Uterus (tissue), 4 donors: ENCODE measurements around the gene RELL2. TPM values are rescaled to one million over a fixed set of nuclear protein-coding genes. Genes with fewer than 3 reads are reported as not detected.

Experiments used
- DNase-seq, 2 donors: peaks; one replicate each; pipeline ENCODE4 v3.0.0-alpha.2; 2019 to 2020
- H3K27ac ChIP-seq, 2 donors: fragments of 200-600 bp; sonication (generic); 1 replicate in 1 of 2; 2 replicates in 1 of 2; pipeline ENCODE4 v1.5.1; 2016 to 2018
- H3K27me3 ChIP-seq, 2 donors: fragments of 200-600 bp; sonication (generic); one replicate each; pipeline ENCODE4 v1.5.1; 2018 to 2019; ENCODE audit warnings: control low read depth in 1 of 2
- H3K36me3 ChIP-seq, 2 donors: fragments of 200-600 bp; sonication (generic); one replicate each; pipeline ENCODE4 v1.5.1; 2019; ENCODE audit warnings: control low read depth in 1 of 2
- H3K4me1 ChIP-seq, 2 donors: fragments of 200-600 bp; sonication (generic); one replicate each; pipeline ENCODE4 v1.5.1; 2018 to 2019; ENCODE audit warnings: control low read depth in 1 of 2
- H3K4me3 ChIP-seq, 2 donors: fragments of 200-600 bp; sonication (generic); 1 replicate in 1 of 2; 2 replicates in 1 of 2; pipeline ENCODE4 v1.5.1; 2018 to 2019; ENCODE audit warnings: mild to moderate bottlenecking in 1 of 2
- H3K9me3 ChIP-seq, 2 donors: fragments of 200-600 bp; sonication (generic); one replicate each; pipeline ENCODE4 v1.5.1; 2019; ENCODE audit warnings: control low read depth in 1 of 2
- POLR2A ChIP-seq, 2 donors: fragments of 450-650 bp; IDR thresholded peaks; one replicate each; pipeline ENCODE4 v1.6.1; 2016; ENCODE audit warnings: antibody characterized with exemption in 2 of 2, mild to moderate bottlenecking in 1 of 2, moderate library complexity in 1 of 2
- intact Hi-C: fragments of 100-400 bp; cut with DNase I; formaldehyde crosslinking; loops from one replicate; pipeline ENCODE4 v1.15.1; 2023; ENCODE audit warnings: low total_unique reads
- total RNA-seq, 4 donors: library from RNA; depleted of rRNA in 3 of 4; stranded (reverse); fragments of >200 nt in 3 of 4; gene quantifications; one replicate each; pipeline versions ENCODE4 v1.1.0 to v1.2.4, GENCODE V29; 2014 to 2023
- TF ChIP-seq, protein P1 (sequence below), 4 experiments: fragments of 200-600 bp in 2 of 4; fragments of 450-650 bp in 2 of 4; sonication (generic) in 2 of 4; IDR thresholded peaks; one replicate each; pipeline ENCODE4 v1.5.1; 2016 to 2019; ENCODE audit warnings: antibody characterized with exemption in 4 of 4, mild to moderate bottlenecking in 2 of 4, moderate library complexity in 1 of 4
- donor health status: DM: yes; HTN: yes; CAD: no.

RELL2 gene, protein sequence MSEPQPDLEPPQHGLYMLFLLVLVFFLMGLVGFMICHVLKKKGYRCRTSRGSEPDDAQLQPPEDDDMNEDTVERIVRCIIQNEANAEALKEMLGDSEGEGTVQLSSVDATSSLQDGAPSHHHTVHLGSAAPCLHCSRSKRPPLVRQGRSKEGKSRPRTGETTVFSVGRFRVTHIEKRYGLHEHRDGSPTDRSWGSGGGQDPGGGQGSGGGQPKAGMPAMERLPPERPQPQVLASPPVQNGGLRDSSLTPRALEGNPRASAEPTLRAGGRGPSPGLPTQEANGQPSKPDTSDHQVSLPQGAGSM
- total RNA-seq, result 1 to 10 TPM in 1 of 4 donors, under 1 TPM in 1, not detected in 2; 0.35 to 1.7 TPM

DNA sequence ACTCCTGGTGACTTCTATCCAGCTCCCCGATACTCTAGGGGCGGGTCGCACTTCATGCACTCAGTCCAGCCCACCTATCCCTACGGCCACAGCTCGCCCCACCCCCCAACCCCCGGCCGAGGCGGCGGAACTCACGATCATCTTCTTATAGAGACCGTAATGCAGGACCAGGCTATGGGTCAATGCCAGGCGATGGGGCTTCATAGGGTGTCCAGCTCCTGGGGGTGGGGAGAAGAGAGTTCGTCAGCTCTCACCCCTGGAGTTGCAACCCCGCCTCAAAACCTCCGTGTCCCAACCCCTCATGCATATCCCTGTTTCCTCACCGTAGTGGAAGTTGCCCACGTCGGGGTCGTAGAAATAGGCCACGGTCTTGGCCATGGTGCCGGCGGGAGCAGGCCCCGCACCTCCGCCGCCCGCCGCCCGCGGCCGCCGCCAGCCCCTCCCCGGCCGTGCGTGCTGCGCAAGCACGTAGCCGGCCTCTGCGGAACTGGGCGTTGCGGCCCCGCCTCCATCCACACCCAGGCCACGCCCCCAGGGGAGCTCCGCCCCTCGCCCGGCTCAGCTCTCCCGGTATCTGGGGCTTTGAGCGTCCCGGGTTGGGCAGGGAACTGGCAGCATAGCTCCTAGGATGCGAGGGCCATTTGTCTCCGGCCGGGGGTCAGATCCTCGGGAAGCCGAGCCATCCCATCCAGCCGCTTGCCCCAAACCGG is at the start of gene RELL2, which contains the start of gene HDAC3:
Gene RELL2 (plus strand): TSS at position 585 of the 710 bp plus-strand sequence. CDS start 1,229 bp downstream, outside the sequence.
Gene HDAC3 (minus strand): TSS at position 437 of the 710 bp plus-strand sequence. CDS start 59 bp downstream, at position 378.
- intact Hi-C loops, result no loop called here
- Histone ChIP-seq H3K4me1 (peaks cover 6 to 13% of the 10 kb centered on the region in 2 donors), H3K36me3 (no peaks in the 10 kb centered on the region), H3K9me3 (no peaks in the 10 kb centered on the region), H3K27me3 (no peaks in the 10 kb centered on the region), H3K4me3 (peak within 1 kb of the TSS; percentile 70 to 92), H3K27ac (peak within 1 kb of the TSS; percentile 44 to 58)
- peak; percentile 88 to 93 for TF ChIP-seq POLR2A (IDR thresholded peaks at IDR 0.05)
- TF ChIP-seq, protein P1, sequence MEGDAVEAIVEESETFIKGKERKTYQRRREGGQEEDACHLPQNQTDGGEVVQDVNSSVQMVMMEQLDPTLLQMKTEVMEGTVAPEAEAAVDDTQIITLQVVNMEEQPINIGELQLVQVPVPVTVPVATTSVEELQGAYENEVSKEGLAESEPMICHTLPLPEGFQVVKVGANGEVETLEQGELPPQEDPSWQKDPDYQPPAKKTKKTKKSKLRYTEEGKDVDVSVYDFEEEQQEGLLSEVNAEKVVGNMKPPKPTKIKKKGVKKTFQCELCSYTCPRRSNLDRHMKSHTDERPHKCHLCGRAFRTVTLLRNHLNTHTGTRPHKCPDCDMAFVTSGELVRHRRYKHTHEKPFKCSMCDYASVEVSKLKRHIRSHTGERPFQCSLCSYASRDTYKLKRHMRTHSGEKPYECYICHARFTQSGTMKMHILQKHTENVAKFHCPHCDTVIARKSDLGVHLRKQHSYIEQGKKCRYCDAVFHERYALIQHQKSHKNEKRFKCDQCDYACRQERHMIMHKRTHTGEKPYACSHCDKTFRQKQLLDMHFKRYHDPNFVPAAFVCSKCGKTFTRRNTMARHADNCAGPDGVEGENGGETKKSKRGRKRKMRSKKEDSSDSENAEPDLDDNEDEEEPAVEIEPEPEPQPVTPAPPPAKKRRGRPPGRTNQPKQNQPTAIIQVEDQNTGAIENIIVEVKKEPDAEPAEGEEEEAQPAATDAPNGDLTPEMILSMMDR (IDR thresholded peaks at IDR 0.05), result peak in 2 of 4 experiments; percentile 5 to 25
- DNase-seq, result peak; percentile 92 to 96

DNA sequence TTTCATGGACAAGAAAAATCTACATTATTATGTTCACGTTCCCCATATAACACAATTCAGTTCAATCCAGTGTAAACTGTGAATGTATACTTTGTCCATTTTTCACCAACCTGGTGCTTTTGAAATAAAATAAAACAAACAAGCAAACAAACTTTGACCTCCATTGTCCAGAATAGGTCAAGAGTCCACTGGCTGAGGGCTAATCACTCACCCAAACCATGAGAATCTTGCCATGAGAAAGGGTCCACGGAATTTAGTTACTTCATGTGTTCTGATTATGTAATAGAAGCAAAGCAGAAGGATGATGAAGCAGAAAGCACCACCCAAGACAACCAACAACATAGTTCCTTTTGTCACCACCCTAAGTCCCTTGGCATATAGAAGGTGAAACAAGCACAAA is 46.7 kb upstream of the RELL2 start:
- no peak overlapping the region for H3K4me3 ChIP-seq
- no peak overlapping the region for H3K27ac ChIP-seq
- DNase-seq, result no peak
- no peak for TF ChIP-seq POLR2A (IDR thresholded peaks at IDR 0.05)
- TF ChIP-seq, protein P1 (IDR thresholded peaks at IDR 0.05), result no peak
- no peaks in the 10 kb centered on the region for H3K27me3 ChIP-seq
- no peaks in the 10 kb centered on the region for H3K9me3 ChIP-seq
- H3K36me3 ChIP-seq, result no peaks in the 10 kb centered on the region
- intact Hi-C loops, result no loop called here
- no peaks in the 10 kb centered on the region for H3K4me1 ChIP-seq

DNA sequence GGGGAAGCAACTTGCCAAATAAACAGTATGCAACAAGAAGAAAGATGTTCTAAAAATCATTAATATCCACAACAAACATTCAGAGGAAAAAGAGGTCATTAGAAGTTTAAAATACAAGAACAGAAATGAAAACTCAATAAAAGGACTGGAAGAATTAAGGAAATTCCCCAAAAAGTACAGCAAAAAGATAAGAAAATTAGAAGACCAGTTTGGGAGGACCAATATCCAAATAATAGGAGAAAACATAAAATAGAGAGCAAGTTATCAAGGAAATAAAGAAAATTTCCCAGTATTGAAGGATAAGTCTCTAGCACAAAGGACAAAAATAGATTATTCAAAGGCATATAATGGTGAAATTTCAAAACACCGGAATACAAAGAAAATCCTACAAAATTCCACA is 39.9 kb upstream of the RELL2 start:
- no peak for DNase-seq
- Histone ChIP-seq H3K4me3 (no peak overlapping the region), H3K27me3 (no peaks in the 10 kb centered on the region), H3K9me3 (no peaks in the 10 kb centered on the region), H3K4me1 (no peaks in the 10 kb centered on the region), H3K27ac (no peak overlapping the region), H3K36me3 (no peaks in the 10 kb centered on the region)
- intact Hi-C loops, result no loop called here
- TF ChIP-seq, protein P1 (IDR thresholded peaks at IDR 0.05), result no peak
- no peak for TF ChIP-seq POLR2A (IDR thresholded peaks at IDR 0.05)

DNA sequence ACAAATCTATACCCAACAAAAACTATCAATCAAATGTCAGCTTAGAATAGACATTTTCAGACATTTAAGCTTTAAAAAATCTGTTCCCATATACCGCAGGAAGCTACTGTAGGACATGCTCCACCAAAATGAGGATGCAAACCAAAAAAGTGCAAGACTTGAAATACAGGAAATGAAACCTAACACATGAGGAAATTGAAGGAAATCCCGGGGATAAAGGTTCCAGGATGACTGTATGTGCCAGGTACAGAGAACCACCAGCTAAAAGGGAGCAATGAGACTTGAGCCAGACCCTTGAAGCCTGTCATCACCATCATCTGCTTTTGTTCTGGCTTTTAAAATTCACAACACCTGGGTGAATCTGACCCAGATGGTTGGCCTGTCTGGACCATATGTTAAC is 39.4 kb upstream of the RELL2 start:
- TF ChIP-seq POLR2A (IDR thresholded peaks at IDR 0.05), result no peak
- TF ChIP-seq, protein P1 (IDR thresholded peaks at IDR 0.05), result no peak
- intact Hi-C loops, result no loop called here
- no peak for DNase-seq

DNA sequence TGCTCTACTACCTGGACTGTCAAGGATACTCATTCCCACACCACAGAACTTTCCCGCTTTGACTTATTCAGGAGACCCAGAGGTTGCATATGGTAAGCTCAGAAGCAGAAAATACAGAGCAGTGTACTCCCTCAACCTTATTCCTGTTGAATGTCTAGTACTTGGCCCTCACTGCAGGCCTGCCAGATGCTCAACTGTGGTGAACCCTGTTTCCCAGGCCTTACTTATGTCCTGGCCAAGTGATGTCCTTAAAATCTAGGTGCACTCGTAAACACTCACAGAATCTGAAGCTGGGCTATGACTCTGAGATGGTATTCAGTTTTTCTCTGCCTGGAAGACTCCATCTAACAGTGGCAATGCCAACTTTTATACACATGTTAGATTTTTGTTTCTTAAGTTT is 39.0 kb upstream of the RELL2 start:
- no peaks in the 10 kb centered on the region for H3K4me1 ChIP-seq
- intact Hi-C loops, result no loop called here
- no peaks in the 10 kb centered on the region for H3K9me3 ChIP-seq
- no peak overlapping the region for H3K4me3 ChIP-seq
- H3K27ac ChIP-seq, result no peak overlapping the region
- no peak for TF ChIP-seq POLR2A (IDR thresholded peaks at IDR 0.05)
- TF ChIP-seq, protein P1 (IDR thresholded peaks at IDR 0.05), result no peak
- H3K36me3 ChIP-seq, result no peaks in the 10 kb centered on the region
- H3K27me3 ChIP-seq, result no peaks in the 10 kb centered on the region
- no peak for DNase-seq

More for the DNA sequence above, 39.4 kb upstream of the RELL2 start:
- Histone ChIP-seq H3K9me3 (no peaks in the 10 kb centered on the region), H3K4me1 (no peaks in the 10 kb centered on the region), H3K27ac (no peak overlapping the region), H3K27me3 (no peaks in the 10 kb centered on the region), H3K36me3 (no peaks in the 10 kb centered on the region), H3K4me3 (no peak overlapping the region)
